ENCODE results near the gene EHD2. TPM values are rescaled to one million over a fixed set of nuclear protein-coding genes. Genes with fewer than 3 reads are reported as not detected.

EHD2 gene
- polyA plus RNA-seq, 1 donor (not counting 4 experiments of a cell fraction or from before 2014, with no cell fraction given), result 23.7 TPM

DNA sequence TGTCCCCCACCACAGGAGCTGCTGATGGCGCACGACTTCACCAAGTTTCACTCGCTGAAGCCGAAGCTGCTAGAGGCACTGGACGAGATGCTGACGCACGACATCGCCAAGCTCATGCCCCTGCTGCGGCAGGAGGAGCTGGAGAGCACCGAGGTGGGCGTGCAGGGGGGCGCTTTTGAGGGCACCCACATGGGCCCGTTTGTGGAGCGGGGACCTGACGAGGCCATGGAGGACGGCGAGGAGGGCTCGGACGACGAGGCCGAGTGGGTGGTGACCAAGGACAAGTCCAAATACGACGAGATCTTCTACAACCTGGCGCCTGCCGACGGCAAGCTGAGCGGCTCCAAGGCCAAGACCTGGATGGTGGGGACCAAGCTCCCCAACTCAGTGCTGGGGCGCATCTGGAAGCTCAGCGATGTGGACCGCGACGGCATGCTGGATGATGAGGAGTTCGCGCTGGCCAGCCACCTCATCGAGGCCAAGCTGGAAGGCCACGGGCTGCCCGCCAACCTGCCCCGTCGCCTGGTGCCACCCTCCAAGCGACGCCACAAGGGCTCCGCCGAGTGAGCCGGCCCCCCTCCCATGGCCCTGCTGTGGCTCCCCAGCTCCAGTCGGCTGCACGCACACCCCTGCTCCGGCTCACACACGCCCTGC lies 27.8 kb downstream of the EHD2 start:
- Histone ChIP-seq H2AFZ (ENCODE audit: control insufficient read depth, low read length) (no peak overlapping the region), H3K9ac (ENCODE audit: control insufficient read depth, extremely low read depth, insufficient read depth, low read length) (no peak overlapping the region), H3K27me3 (ENCODE audit: control insufficient read depth, extremely low read depth, insufficient read depth, low read length) (no peaks in the 10 kb centered on the region), H3K4me2 (ENCODE audit: control insufficient read depth, extremely low read depth, insufficient read depth, low read depth, low read length) (no peak overlapping the region), H3K27ac (ENCODE audit: control insufficient read depth, insufficient read depth, low read length) (no peak overlapping the region), H3K79me2 (ENCODE audit: control insufficient read depth, insufficient read depth, low read length) (peaks cover 3% of the 10 kb centered on the region), H4K20me1 (ENCODE audit: control insufficient read depth, extremely low read depth, insufficient read depth, low read length) (no peaks in the 10 kb centered on the region), H3K4me3 (ENCODE audit: control insufficient read depth in 2 of 3, extremely low read depth in 1 of 3, insufficient read depth in 2 of 3, low read depth in 1 of 3, low read length in 3 of 3) (no peak overlapping the region), H3K36me3 (ENCODE audit: control insufficient read depth in 2 of 2, extremely low read depth in 1 of 2, insufficient read depth in 2 of 2, low read length in 2 of 2) (peaks cover 16 to 21% of the 10 kb centered on the region in 2 experiments), H3K9me1 (ENCODE audit: control insufficient read depth, extremely low read depth, insufficient read depth, low read length) (no peaks in the 10 kb centered on the region), H3K9me3 (ENCODE audit: control insufficient read depth, low read depth, low read length) (no peaks in the 10 kb centered on the region), H3K4me1 (ENCODE audit: control insufficient read depth, extremely low read depth, insufficient read depth, low read length) (peaks cover 19% of the 10 kb centered on the region)
- DNase-seq (ENCODE audit: low read depth, low spot score) (no peak), FAIRE-seq (no peak)
- no peak for TF ChIP-seq EZH2 (IDR thresholded peaks at IDR 0.05; ENCODE audit: low read length)
- TF ChIP-seq, protein P1, sequence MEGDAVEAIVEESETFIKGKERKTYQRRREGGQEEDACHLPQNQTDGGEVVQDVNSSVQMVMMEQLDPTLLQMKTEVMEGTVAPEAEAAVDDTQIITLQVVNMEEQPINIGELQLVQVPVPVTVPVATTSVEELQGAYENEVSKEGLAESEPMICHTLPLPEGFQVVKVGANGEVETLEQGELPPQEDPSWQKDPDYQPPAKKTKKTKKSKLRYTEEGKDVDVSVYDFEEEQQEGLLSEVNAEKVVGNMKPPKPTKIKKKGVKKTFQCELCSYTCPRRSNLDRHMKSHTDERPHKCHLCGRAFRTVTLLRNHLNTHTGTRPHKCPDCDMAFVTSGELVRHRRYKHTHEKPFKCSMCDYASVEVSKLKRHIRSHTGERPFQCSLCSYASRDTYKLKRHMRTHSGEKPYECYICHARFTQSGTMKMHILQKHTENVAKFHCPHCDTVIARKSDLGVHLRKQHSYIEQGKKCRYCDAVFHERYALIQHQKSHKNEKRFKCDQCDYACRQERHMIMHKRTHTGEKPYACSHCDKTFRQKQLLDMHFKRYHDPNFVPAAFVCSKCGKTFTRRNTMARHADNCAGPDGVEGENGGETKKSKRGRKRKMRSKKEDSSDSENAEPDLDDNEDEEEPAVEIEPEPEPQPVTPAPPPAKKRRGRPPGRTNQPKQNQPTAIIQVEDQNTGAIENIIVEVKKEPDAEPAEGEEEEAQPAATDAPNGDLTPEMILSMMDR (optimal IDR thresholded peaks at IDR 0.05 in 1 of 3, IDR thresholded peaks at IDR 0.05 in 1 of 3, conservative IDR thresholded peaks at IDR 0.05 in 1 of 3; ENCODE audit: extremely low read depth in 1 of 3, insufficient read depth in 2 of 3, low read length in 3 of 3), result no peak
- dilution Hi-C loops (cut with MboI; ENCODE audit: extremely low pct_ligation_motif_present, low sequenced_read_pairs), result no loop called here

GRCh38 chr19:47741544-47742140 lies 28.4 kb downstream of the EHD2 start:
- no peak for DNase-seq (ENCODE audit: low read depth, low spot score)
- no peak overlapping the region for H3K4me2 ChIP-seq (ENCODE audit: control insufficient read depth, extremely low read depth, insufficient read depth, low read depth, low read length)
- no peak overlapping the region for H3K4me3 ChIP-seq (ENCODE audit: control insufficient read depth in 2 of 3, extremely low read depth in 1 of 3, insufficient read depth in 2 of 3, low read depth in 1 of 3, low read length in 3 of 3)
- H3K4me1 ChIP-seq (ENCODE audit: control insufficient read depth, extremely low read depth, insufficient read depth, low read length), result peaks cover 23% of the 10 kb centered on the region
- H3K27me3 ChIP-seq (ENCODE audit: control insufficient read depth, extremely low read depth, insufficient read depth, low read length), result no peaks in the 10 kb centered on the region
- dilution Hi-C loops (cut with MboI; ENCODE audit: extremely low pct_ligation_motif_present, low sequenced_read_pairs), result no loop called here
- no peaks in the 10 kb centered on the region for H3K9me3 ChIP-seq (ENCODE audit: control insufficient read depth, low read depth, low read length)
- no peak overlapping the region for H3K27ac ChIP-seq (ENCODE audit: control insufficient read depth, insufficient read depth, low read length)
- FAIRE-seq, result no peak
- H3K9ac ChIP-seq (ENCODE audit: control insufficient read depth, extremely low read depth, insufficient read depth, low read length), result no peak overlapping the region
- no peak overlapping the region for H2AFZ ChIP-seq (ENCODE audit: control insufficient read depth, low read length)
- H3K9me1 ChIP-seq (ENCODE audit: control insufficient read depth, extremely low read depth, insufficient read depth, low read length), result no peaks in the 10 kb centered on the region
- peaks cover 9% of the 10 kb centered on the region for H3K79me2 ChIP-seq (ENCODE audit: control insufficient read depth, insufficient read depth, low read length)
- H4K20me1 ChIP-seq (ENCODE audit: control insufficient read depth, extremely low read depth, insufficient read depth, low read length), result no peaks in the 10 kb centered on the region
- peaks cover 11 to 15% of the 10 kb centered on the region in 2 experiments for H3K36me3 ChIP-seq (ENCODE audit: control insufficient read depth in 2 of 2, extremely low read depth in 1 of 2, insufficient read depth in 2 of 2, low read length in 2 of 2)
- TF ChIP-seq EZH2 (IDR thresholded peaks at IDR 0.05; ENCODE audit: low read length), result no peak
